Dendritic cell treated with granulocyte-macrophage colony-stimulating factor and Interleukin-4, amounts not matched to agents 40 ng/mL and 50 ng/mL, for 4 days (primary cell): ENCODE data around the gene SLC45A1.
"Not testable (repeated sequence)": the region's sequence is repeated elsewhere in the genome, so short reads cannot be mapped to it uniquely, and the experiment has no call there.

Experiments
- H3K27ac Mint-ChIP-seq: one replicate; pipeline ENCODE4 v1.8.0; 2022; ENCODE audit warnings: mild to moderate bottlenecking, mixed read lengths
- H3K27me3 Mint-ChIP-seq: one replicate; pipeline ENCODE4 v1.8.0; 2022; ENCODE audit warnings: mild to moderate bottlenecking, mixed read lengths
- H3K36me3 Mint-ChIP-seq: one replicate; pipeline ENCODE4 v1.8.0; 2022; ENCODE audit warnings: low read depth, mixed read lengths
- H3K4me1 Mint-ChIP-seq: one replicate; pipeline ENCODE4 v1.8.0; 2022; ENCODE audit warnings: low read depth, mixed read lengths
- H3K4me3 Mint-ChIP-seq: one replicate; pipeline ENCODE4 v1.8.0; 2022; ENCODE audit warnings: mild to moderate bottlenecking, moderate library complexity, mixed read lengths
- H3K9me3 Mint-ChIP-seq: one replicate; pipeline ENCODE4 v1.8.0; 2022; ENCODE audit warnings: mixed read lengths
- intact Hi-C: fragments of 100-400 bp; cut with micrococcal nuclease; formaldehyde crosslinking; loops from one replicate; pipeline ENCODE4 v1.15.0; 2022

SLC45A1 gene

DNA sequence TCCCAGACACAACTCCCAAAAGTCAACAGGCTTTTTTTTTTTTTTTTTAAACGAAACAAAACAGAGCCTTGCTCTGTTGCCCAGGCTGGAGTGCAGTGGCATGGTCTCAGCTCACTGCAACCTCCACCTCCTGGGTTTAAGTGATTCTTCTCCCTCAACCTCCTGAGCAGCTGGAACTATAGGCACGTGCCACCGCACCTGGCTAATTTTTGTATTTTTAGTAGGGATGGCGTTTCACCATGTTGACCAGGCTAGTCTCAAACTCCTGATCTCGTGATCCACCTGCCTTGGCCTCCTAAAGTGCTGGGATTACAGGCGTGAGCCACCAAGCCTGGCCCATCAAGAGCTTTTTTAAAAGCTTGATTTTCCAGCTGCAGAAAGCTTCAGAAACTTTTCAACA, 62.4 kb downstream of the SLC45A1 start:
- intact Hi-C loops, H3K9me3 Mint-ChIP-seq, H3K27me3 Mint-ChIP-seq, H3K27ac Mint-ChIP-seq, H3K4me3 Mint-ChIP-seq: not testable (repeated sequence)
- Mint-ChIP-seq H3K4me1 (peaks cover 79% of the 10 kb centered on the region), H3K36me3 (peaks cover 89% of the 10 kb centered on the region)

GRCh38 chr1:8381618-8382017, 63.7 kb downstream of the SLC45A1 start:
- Mint-ChIP-seq H3K27me3 (no peaks in the 10 kb centered on the region), H3K4me3 (no peak overlapping the region), H3K27ac (no peak overlapping the region), H3K4me1 (peaks cover 79% of the 10 kb centered on the region), H3K36me3 (peaks cover 87% of the 10 kb centered on the region), H3K9me3 (no peaks in the 10 kb centered on the region)
- intact Hi-C loops: no loop called here

DNA sequence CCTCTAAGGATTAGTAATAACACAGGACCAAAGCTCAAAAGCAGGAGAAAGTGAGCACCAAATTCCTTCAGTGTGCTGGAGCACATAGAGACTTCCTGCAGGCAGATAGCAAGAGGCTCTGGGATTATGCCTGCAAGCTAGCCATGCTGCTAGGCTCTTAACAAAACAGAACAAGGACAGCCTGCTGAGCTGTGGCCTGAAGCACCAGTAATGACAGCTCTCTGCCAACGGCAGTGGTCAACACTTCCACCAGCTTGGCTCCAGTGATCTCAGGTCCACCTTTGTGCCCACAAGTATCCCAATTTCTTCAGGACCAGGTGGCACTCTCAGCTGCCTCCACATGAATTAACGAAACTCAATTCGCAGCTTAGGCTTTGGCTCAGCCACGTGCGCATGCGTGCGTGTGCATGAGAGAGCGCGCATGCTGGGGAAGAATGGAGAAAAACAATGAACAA, 64.2 kb downstream of the SLC45A1 start:
- intact Hi-C loops: no loop called here
- H3K4me1 Mint-ChIP-seq: peaks cover 82% of the 10 kb centered on the region
- H3K27me3 Mint-ChIP-seq: no peaks in the 10 kb centered on the region
- no peak overlapping the region for H3K27ac Mint-ChIP-seq
- H3K9me3 Mint-ChIP-seq: no peaks in the 10 kb centered on the region
- H3K4me3 Mint-ChIP-seq: no peak overlapping the region
- H3K36me3 Mint-ChIP-seq: peaks cover 91% of the 10 kb centered on the region

DNA sequence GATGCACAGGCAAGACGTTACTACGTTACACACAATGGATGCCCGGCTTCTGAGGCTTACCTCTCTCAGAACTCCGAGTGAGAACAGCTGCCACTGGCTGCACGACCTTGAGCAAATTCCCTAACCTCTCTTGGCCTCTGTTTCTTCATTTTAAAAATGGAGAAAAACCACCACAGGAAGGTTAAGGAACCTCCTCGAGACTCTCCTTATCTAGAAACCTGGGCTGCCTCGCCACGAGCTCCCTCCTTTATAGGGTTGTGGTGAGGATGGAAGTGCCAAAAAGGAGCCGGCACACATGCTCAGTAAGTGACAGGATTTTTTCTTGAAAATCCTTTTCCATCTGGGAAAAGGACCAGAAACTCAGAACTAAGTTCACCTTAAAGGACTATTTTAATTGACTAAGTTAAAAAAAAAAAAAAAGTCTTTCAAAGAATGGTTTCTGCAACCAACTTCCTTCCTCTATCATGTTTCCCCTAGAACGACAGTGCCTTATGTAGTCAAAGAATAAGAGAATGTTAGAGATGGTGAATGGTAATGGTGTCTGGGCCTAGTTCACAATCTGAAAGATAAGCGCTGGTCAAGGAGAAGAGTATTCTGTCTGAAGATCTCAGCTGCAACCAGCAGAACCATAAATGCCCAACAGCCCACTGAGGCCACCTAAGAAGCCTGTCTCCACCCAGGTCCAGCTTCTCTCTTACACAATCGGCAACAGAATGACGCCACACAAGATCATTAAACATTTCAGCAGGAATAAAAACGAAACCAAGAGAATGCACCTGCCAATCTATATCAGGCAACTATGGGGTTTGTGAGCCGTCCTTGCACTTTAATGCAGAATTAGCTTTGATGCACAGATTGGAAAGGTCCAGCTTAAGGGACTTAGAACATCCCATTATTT, 64.9 kb downstream of the SLC45A1 start:
- intact Hi-C loops: no loop called here
- Mint-ChIP-seq H3K27ac (peak overlapping the region; percentile 15), H3K9me3 (no peaks in the 10 kb centered on the region), H3K36me3 (peaks cover 91% of the 10 kb centered on the region), H3K4me1 (peaks cover 82% of the 10 kb centered on the region), H3K27me3 (no peaks in the 10 kb centered on the region), H3K4me3 (no peak overlapping the region)

GRCh38 chr1:8384088-8384487, 66.2 kb downstream of the SLC45A1 start:
- Mint-ChIP-seq H3K4me1 (peaks cover 78% of the 10 kb centered on the region), H3K36me3 (peaks cover 88% of the 10 kb centered on the region), H3K27me3 (no peaks in the 10 kb centered on the region), H3K9me3 (no peaks in the 10 kb centered on the region), H3K27ac (no peak overlapping the region), H3K4me3 (no peak overlapping the region)
- intact Hi-C loops: no loop called here

DNA sequence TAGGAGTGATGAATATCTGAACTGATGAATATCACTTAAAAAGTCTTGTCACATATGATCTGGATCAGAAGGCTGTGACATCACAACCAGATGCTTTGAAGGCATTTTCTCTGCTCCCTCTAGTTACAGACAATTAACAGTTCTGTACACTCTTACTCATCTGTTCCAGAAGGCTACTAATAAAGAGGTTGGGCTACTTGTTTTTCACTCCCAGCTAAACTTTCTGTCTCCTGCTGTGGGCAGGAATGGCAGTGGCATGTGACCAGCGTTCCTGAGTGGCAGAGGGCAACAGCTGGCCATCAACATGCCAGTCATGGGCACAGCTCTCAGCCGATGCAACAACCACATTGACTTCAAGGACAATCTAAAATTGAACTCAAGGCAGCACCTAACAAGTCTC, 66.7 kb downstream of the SLC45A1 start:
- Mint-ChIP-seq H3K9me3 (no peaks in the 10 kb centered on the region), H3K4me3 (no peak overlapping the region), H3K27ac (no peak overlapping the region), H3K27me3 (no peaks in the 10 kb centered on the region), H3K4me1 (peaks cover 78% of the 10 kb centered on the region), H3K36me3 (peaks cover 88% of the 10 kb centered on the region)
- intact Hi-C loops: no loop called here

- Mint-ChIP-seq H3K9me3 (no peaks in the 10 kb centered on the region), H3K4me3 (no peak overlapping the region), H3K27me3 (no peaks in the 10 kb centered on the region), H3K27ac (no peak overlapping the region), H3K4me1 (peaks cover 82% of the 10 kb centered on the region), H3K36me3 (peaks cover 88% of the 10 kb centered on the region)
- intact Hi-C loops: no loop called here
Measured at GRCh38 chr1:8386247-8386646, 68.3 kb downstream of the SLC45A1 start.

- intact Hi-C loops: no loop called here
- Mint-ChIP-seq H3K9me3 (no peaks in the 10 kb centered on the region), H3K4me3 (no peak overlapping the region), H3K36me3 (peaks cover 88% of the 10 kb centered on the region), H3K27ac (no peak overlapping the region), H3K4me1 (peaks cover 73% of the 10 kb centered on the region), H3K27me3 (no peaks in the 10 kb centered on the region)
Measured at GRCh38 chr1:8388732-8389562, 71.0 kb downstream of the SLC45A1 start.

DNA sequence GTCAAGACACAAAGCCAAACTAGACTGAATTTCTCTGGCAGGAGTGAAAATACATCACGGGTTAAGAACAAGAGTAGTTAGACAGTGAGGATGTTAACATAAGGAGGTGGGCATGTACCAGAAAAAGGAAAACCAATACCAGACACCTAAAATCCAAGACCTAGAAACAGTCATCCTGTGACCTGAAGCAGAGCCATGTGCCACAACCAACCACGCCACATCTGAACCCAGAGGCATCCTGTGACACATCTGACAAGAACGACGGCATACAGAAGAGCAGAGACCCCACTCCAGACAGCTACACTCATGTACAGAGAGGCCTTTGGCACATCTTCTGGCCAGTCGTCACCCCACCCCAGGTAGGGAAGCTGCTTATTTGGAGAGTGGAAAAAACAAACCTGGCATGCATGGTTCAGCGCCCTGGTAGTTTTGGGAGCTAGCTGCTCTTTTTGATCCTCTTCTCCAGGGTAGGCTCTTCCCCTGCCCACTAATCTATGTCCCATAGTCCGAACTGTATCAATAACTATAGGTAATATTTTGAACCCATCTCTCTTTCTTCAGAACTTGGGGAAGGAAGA, 72.1 kb downstream of the SLC45A1 start:
- intact Hi-C loops: no loop called here
- no peaks in the 10 kb centered on the region for H3K9me3 Mint-ChIP-seq
- peaks cover 69% of the 10 kb centered on the region for H3K4me1 Mint-ChIP-seq
- no peak overlapping the region for H3K4me3 Mint-ChIP-seq
- no peaks in the 10 kb centered on the region for H3K27me3 Mint-ChIP-seq
- H3K27ac Mint-ChIP-seq: no peak overlapping the region
- peaks cover 84% of the 10 kb centered on the region for H3K36me3 Mint-ChIP-seq

GRCh38 chr1:8390707-8391106, 72.8 kb downstream of the SLC45A1 start:
- Mint-ChIP-seq H3K27me3 (no peaks in the 10 kb centered on the region), H3K4me1 (peaks cover 68% of the 10 kb centered on the region), H3K4me3 (no peak overlapping the region), H3K36me3 (peaks cover 83% of the 10 kb centered on the region), H3K27ac (peak overlapping the region; percentile 43), H3K9me3 (no peaks in the 10 kb centered on the region)
- intact Hi-C loops: no loop called here

DNA sequence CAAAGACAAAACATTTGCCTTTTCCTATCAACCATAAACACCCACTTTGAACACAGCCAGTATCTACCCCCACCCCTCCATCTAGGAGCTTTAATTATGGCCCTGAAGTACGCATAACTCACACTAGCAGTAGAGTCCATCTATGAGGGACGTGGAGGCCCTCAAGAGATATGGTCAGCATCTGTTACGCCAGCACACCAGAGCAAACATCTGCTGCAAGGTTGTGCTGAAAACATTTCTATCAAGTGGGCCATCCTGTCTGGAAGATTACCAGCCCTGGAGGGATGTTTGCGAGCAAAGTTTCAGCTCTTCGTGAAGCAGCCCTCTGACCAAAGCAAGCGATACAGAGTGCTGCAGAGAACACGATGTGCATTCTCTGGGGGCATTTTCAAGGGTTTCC, 74.6 kb downstream of the SLC45A1 start:
- no peak overlapping the region for H3K27ac Mint-ChIP-seq
- intact Hi-C loops: no loop called here
- no peaks in the 10 kb centered on the region for H3K27me3 Mint-ChIP-seq

More for the DNA sequence above, 74.6 kb downstream of the SLC45A1 start:
- H3K9me3 Mint-ChIP-seq: no peaks in the 10 kb centered on the region
- no peak overlapping the region for H3K4me3 Mint-ChIP-seq
- peaks cover 73% of the 10 kb centered on the region for H3K4me1 Mint-ChIP-seq
- H3K36me3 Mint-ChIP-seq: peaks cover 84% of the 10 kb centered on the region
